GM19240 (cell line): ENCODE results near the gene TNP2.

Experiments used
- DNase-seq: peaks from one replicate; pipeline ENCODE4 v3.0.0; 2011; ENCODE audit warnings: low spot score; ENCODE audit not compliant: insufficient read length

TNP2 gene

GRCh38 chr16:11256661-11257130 is 12.4 kb downstream of the TNP2 start:
- DNase-seq: no peak

- DNase-seq: peak; percentile 77
These were observed 13.1 kb downstream of the TNP2 start, which contains the start of gene SOCS1 for GRCh38 chr16:11255737-11256660. Gene SOCS1 (minus strand): TSS chr16:11256204. CDS start chr16:11255478, 726 bp downstream.

GRCh38 chr16:11254913-11255736 is 14.0 kb downstream of the TNP2 start:
- no peak for DNase-seq

- DNase-seq: no peak
These were observed 14.9 kb downstream of the TNP2 start for GRCh38 chr16:11253995-11254912.

GRCh38 chr16:11253009-11253994 is 15.8 kb downstream of the TNP2 start:
- no peak for DNase-seq

- no peak for DNase-seq
These were observed 16.6 kb downstream of the TNP2 start for GRCh38 chr16:11252482-11252931.

DNA sequence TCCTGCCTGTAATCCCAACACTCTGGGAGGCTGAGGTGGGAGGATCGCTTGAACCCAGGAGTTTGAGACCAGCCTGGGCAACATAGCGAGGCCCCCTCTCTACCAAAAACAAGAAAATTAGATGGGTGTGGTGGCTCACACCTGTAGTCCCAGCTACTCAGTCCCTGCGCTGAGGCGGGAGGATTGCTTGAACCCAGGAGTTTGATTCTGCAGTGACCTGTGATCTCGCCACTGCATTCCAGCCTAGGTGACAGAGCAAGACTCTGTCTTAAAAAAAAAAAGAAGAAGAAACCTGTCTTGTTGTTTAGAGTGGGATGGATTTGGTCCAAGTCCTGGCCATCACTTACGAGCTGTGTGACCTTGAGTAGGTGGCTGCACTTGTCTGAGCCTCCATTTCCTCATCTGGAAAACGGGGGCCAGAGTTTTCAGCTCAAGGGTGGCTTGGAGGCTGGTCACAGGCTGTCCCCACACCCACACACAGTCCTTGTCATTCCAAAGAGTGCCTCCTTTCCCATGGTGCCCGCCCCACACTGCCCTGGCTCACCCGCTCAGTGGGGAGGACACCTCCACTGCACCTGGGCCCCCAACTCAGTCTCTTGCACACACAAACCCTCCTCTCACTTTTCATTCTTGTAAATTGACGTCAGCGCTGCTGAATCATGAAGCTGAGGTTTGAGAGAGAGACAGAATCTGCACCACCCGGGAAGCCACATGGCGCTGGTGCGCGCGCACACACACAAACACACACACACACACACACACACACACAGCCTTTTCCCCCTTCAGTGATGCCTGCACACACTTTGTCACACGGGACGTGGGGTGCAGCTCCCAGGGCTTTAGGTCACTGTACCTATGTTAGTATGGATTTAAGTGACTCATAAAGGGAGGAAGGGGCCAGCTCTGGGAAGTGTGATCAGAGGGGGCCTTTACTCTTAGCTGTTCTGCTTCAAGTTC is 17.3 kb downstream of the TNP2 start:
- DNase-seq: no peak

GRCh38 chr16:11250786-11251524 is 18.2 kb downstream of the TNP2 start:
- DNase-seq: no peak

DNA sequence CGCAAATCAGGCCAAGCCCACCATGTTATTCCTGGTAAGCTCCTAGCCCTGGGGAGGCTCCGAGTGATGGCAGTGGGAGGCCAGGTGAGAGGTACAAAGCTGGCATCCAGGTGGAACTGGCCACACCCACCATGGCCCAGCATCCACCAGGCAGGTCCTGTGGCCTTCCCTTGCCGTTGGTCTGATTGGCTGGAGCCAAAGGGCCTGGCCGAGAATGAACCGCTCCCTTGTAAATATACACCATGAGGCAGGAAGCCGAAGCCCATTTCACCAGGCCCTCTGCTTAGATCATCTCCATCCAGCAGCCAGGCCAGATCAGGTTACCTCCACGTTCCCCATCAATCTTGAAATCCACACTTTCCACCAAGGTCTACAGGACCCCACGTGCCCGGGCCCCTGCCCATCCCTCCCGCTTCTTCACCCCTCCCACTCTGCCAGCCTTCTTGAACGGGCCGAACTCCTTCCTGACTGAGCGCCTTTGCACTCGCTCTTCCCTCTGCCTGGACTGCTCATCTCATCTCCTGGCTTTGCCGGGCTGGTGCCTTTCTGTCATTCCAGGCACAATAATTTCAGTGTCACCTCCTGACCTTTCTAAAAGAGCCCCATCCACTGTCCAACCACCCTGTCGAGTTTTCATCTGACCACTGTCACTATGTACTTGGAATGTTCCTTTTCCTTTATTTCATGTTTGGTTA is 18.9 kb downstream of the TNP2 start:
- DNase-seq: no peak

DNA sequence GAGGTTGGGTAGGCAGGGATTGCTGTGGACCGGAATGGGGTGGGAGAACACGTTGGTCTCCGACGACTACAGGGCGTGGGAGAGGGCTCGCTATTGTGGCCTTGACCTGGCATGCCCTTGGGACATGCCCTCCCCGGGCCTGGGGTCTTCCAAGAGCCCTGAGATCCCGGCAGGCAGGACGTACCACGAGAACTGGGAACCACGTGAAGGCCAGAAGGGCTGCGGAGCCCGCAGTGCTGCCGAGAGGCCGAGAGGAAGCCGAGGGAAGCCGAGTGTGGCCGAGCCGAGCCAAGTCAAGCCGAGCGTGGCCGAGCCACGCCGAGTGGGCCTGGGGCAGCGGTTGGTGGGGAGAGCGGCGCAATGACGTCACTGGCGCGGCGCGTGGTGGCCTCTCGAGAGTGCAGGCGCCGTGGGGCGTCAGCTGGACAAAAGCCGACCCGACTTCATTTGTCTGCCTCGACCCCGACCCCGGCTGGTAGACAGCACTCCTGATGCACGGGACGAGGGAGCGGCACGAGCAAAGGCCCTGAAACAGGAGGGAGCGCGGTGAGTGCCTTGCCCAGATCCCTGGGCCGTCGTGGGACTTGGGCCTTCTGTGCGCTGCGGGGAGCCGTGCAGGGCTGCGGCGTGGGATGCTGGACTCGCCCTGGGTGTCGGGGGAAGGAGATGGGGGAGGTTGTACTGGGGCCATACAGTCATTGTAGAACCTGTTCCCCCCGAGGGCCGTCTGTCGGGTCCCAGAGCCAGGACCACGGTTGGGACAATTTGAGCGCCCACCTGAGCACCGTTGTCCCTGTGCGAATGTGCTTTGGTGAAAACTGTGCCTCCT is 19.7 kb downstream of the TNP2 start:
- DNase-seq: no peak

GRCh38 chr16:11248133-11248532 is 21.0 kb downstream of the TNP2 start:
- no peak for DNase-seq

DNA sequence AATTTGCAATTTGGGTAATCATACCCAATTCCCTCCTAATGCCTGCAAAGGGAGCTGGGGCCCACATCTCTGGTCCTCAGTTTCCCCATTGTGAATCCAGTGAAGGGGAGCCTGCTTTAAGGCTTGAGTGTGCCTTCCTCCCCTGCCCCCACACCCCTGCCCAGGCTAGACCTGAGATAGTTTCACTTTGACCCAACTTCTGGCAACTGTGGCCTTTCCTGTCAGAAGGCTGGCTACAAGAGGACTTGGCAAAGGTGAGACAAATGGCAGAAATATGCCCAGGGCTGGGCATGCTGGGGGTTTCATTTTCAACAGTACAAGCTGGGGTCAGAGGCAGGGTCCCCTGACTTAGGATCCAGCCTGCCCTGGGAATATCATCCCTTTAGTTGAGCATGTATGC is 23.1 kb downstream of the TNP2 start:
- DNase-seq: no peak

DNA sequence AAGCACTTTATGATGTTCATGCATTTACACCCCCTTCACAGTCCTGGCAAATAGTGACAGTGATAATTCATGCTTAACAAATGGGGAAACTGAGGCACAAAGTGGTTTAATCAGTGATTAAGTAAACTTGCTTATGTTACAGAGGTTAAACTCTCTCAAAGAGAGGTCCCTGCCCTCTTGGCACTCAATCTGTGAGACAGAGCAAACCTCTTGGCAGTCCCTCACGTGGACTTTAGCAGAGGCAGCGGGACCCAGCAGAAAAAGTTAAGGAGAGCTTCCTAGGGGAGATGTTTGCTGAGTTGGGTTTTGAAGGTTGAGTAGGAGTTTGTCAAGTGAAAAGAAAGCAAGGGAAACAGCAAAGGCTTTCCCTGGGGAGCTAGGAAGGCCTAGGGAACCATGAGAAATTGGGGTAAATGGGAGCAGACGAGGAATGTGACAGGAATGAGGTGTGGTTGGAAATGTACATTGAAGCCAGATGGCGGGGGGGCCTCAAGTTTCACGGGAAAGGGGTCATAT is 23.8 kb downstream of the TNP2 start:
- no peak for DNase-seq

DNA sequence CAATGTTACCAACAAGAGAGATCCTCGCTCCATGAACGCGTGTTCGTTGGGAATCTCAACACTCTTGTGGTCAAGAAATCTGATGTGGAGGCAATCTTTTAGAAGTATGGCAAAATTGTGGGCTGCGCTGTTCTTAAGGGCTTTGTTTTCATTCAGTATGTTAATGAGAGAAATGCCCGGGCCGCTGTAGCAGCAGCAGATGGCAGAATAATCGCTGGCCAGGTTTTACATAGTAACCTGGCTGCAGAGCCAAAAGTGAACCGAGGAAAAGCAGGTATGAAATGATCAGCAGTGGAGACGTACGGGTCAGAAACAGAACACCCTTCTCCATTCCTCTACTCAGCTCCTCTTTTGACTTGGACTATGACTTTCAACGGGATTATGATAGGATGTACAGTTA is 26.5 kb downstream of the TNP2 start:
- no peak for DNase-seq

DNA sequence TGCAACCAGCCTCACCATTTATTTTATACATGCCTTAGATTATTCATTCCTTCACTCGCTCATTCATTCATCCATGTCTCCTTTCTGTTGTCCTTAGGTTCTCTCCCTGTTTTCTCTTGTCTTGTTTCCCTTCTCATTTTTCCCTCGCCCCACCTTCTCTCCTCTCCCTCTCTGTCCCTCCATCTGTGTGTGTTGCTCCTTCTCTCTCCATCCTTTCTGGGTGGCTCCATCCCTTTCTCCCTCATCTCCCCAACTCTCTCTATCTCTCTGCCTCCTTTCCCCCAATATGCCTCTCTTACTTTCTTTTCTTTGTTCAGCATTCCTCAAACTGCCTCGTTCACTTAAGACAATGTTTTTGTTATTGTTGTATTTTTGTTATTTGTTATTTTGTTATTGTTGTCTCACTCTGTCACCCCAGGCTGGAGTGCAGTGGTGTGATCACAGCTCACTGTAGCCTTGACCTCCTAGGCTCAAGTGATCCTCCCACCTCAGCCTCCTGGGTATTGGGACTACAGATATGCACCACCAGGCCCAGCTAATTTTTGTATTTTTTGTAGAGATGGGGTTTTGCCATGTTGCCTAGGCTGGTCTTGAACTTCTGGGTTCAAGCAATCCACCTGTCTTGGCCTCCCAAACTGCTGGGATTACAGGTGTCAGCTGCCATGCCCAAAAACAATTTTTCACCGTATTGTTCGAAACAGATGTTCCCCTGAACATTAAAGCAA is 27.5 kb downstream of the TNP2 start:
- no peak for DNase-seq
